AG04450 (cell line): ENCODE data around the gene PDLIM3. TPM values are rescaled to one million over a fixed set of nuclear protein-coding genes. Genes with fewer than 3 reads are reported as not detected.

ENCODE experiments used
- CTCF ChIA-PET: fragments of 300-600, 350-600 bp; formaldehyde crosslinking; extraction: SDS; loops from one replicate; lab custom pipeline; 2022; ENCODE audit warnings: antibody characterized with exemption, inconsistent platforms; lab: Charles Lee
- POLR2A ChIA-PET: fragments of 350-600 bp; formaldehyde crosslinking; extraction: SDS; loops from one replicate; lab custom pipeline; 2021; ENCODE audit warnings: antibody characterized with exemption, inconsistent platforms; lab: Yijun Ruan, JAX
- DNase-seq: peaks from one replicate; pipeline ENCODE4 v3.0.0-alpha.2; 2011; ENCODE audit warnings: low read depth, low spot score
- H3K27ac ChIP-seq: one replicate; pipeline ENCODE4 v1.5.1; 2012; ENCODE audit warnings: low read depth, low read length, control low read depth
- H3K27me3 ChIP-seq: one replicate; pipeline ENCODE4 v1.6.0; 2012; ENCODE audit warnings: low read length; ENCODE audit not compliant: control insufficient read depth, insufficient read depth
- H3K4me3 ChIP-seq: 2 replicates; pipeline ENCODE4 v1.5.1; 2011; ENCODE audit warnings: mild to moderate bottlenecking, low read depth, low read length, control low read depth
- H3K9me3 ChIP-seq: 2 replicates; pipeline ENCODE4 v1.5.1; 2012; ENCODE audit warnings: low read length; ENCODE audit not compliant: control insufficient read depth, insufficient read depth
- CTCF ChIP-seq: IDR thresholded peaks from 2 replicates; pipeline ENCODE4 v1.5.1; 2011; ENCODE audit warnings: low read depth, low read length, control low read depth, inconsistent platforms
- polyA plus RNA-seq: library from polyadenylated mRNA; depleted of rRNA; stranded (reverse); fragments of >200 nt; gene quantifications from 2 replicates; pipeline ENCODE4 v1.2.3, GENCODE V29; 2011

The PDLIM3 gene
- polyA plus RNA-seq, 1 experiment, result 15.4 TPM

GRCh38 chr4:185522451-185522850, 12.9 kb downstream of the PDLIM3 start:
- no peaks in the 10 kb centered on the region for H3K27me3 ChIP-seq
- H3K9me3 ChIP-seq, result 0 out of 2 replicates have a peak, but pooled peaks cover 4% of the 10 kb centered on the region
- ChIA-PET POLR2A (no interaction called here), CTCF (interaction anchor here (1.0 kb wide), 1 partner anchor 76 kb away, joined by 3 read pairs; no protein-coding TSS in a partner anchor)
- H3K4me3 ChIP-seq, result no peak overlapping the region
- no peak for TF ChIP-seq CTCF
- H3K27ac ChIP-seq, result no peak overlapping the region
- no peak for DNase-seq

DNA sequence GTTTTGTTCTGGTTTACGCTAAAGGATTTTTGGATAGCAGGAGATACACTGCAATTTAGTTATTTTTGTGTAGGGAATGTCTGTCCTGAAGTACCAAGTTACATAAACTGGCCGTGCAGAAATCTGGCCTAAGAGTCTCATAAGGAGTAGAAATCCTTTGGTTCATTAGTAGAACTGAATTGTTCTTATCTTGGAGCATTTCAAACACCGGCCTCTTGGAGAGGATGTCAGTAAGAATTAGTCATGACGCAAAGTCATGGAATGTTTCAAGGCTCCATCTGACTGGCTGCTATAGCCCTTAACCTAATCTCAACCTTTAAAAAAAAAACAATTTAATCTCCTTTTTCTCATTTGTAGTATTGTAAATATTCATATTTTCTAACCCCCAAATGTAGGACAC, 15.2 kb downstream of the PDLIM3 start:
- TF ChIP-seq CTCF, result no peak
- DNase-seq, result no peak
- H3K4me3 ChIP-seq, result no peak overlapping the region
- no peak overlapping the region for H3K27ac ChIP-seq
- no peaks in the 10 kb centered on the region for H3K27me3 ChIP-seq
- POLR2A ChIA-PET, result no interaction called here
- H3K9me3 ChIP-seq, result no peaks in the 10 kb centered on the region
- CTCF ChIA-PET, result interaction anchor here (1.9 kb wide), 1 partner anchor 78 kb away, joined by 6 read pairs; no protein-coding TSS in a partner anchor

DNA sequence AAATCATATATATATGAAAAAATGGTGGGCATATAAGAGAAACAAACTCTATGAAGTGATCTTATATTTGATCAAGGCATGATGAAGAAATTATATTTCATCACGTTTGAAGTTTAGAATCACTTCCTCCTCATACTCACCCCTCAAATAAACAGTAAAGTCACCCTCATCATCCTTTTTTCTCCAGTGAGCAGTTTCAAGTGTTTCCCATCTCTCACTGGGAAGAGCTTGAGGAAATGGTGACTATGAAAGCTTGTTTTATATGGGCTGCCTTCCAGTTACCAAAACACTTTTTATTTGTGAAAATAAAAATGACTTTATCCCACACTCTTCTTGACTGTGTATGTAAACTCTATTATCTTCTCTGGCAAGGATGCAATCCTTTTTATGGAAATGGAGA, 16.8 kb downstream of the PDLIM3 start:
- ChIA-PET POLR2A (no interaction called here), CTCF (interaction anchor here (1.9 kb wide), 1 partner anchor 80 kb away, joined by 6 read pairs; no protein-coding TSS in a partner anchor)

GRCh38 chr4:185518069-185518468, 17.2 kb downstream of the PDLIM3 start:
- CTCF ChIA-PET, result interaction anchor here (1.9 kb wide), 1 partner anchor 80 kb away, joined by 6 read pairs; no protein-coding TSS in a partner anchor

More for the DNA sequence above, 16.8 kb downstream of the PDLIM3 start:
- Histone ChIP-seq H3K9me3 (no peaks in the 10 kb centered on the region), H3K27ac (no peak overlapping the region), H3K4me3 (no peak overlapping the region), H3K27me3 (no peaks in the 10 kb centered on the region)
- no peak for DNase-seq
- no peak for TF ChIP-seq CTCF

More at GRCh38 chr4:185518069-185518468, 17.2 kb downstream of the PDLIM3 start:
- DNase-seq, result no peak
- POLR2A ChIA-PET, result no interaction called here
- no peaks in the 10 kb centered on the region for H3K27me3 ChIP-seq
- no peaks in the 10 kb centered on the region for H3K9me3 ChIP-seq
- H3K4me3 ChIP-seq, result no peak overlapping the region
- TF ChIP-seq CTCF, result no peak
- no peak overlapping the region for H3K27ac ChIP-seq
